HCT116 (cell line): ENCODE data around the gene CYP26B1. TPM values are rescaled to one million over a fixed set of nuclear protein-coding genes. Genes with fewer than 3 reads are reported as not detected.

ENCODE experiments used
- ATAC-seq: fragments of 200-7000 bp; cut with Tn5 transposase; 2 replicates; pipeline ENCODE4 v1.9.1; 2020; ENCODE audit warnings: mild to moderate bottlenecking, moderate library complexity
- BruUV-seq: library from RNA; stranded (reverse); fragments of 400-500 nt; replicated peaks from 2 replicates; lab custom pipeline; 2021; lab: Mats Ljungman, UMichigan
- CTCF ChIA-PET: fragments of 300-600 bp; sonication (Branson Sonifier 250); formaldehyde crosslinking; loops from one replicate; lab custom pipeline; 2021; ENCODE audit warnings: antibody characterized with exemption; lab: Charles Lee
- POLR2A ChIA-PET: fragments of 300-600, 350-600 bp; sonication (Branson Sonifier 250); formaldehyde crosslinking; loops from one replicate; lab custom pipeline; 2021; ENCODE audit warnings: antibody characterized with exemption; lab: Charles Lee
- RAD21 ChIA-PET, 2 experiments: fragments of 300-600 bp; sonication (Branson Sonifier 250); formaldehyde crosslinking; loops; one replicate each; lab custom pipeline; 2023; ENCODE audit warnings: low total read pairs in 2 of 2; ENCODE audit not compliant: uncharacterized antibody in 2 of 2, unreplicated experiment in 2 of 2, low non-redundant PET in 1 of 2; lab: Charles Lee
- DNase-seq: peaks from one replicate; pipeline ENCODE4 v3.0.0-alpha.2; 2010; ENCODE audit warnings: low read depth, low spot score
- H2AFZ ChIP-seq: fragments of 200-600 bp; shearing (Covaris generic), sonication (generic); 2 replicates; pipeline ENCODE4 v1.6.1; 2017; ENCODE audit warnings: low read depth, mixed run types, mixed read lengths, antibody characterized with exemption, low read length; ENCODE audit not compliant: poor library complexity, severe bottlenecking
- H3K27ac ChIP-seq: 2 replicates; pipeline ENCODE4 v1.5.1; 2012; ENCODE audit warnings: low read depth, low read length
- H3K27me3 ChIP-seq: fragments of 200-600 bp; sonication (generic); 2 replicates; pipeline ENCODE4 v1.6.1; 2016; ENCODE audit warnings: mixed run types, low read length, mixed read lengths; ENCODE audit not compliant: insufficient read depth
- H3K36me3 ChIP-seq, 2 experiments: fragments of 200-500 bp in 1 of 2; fragments of 200-600 bp in 1 of 2; sonication (Bioruptor generic) in 1 of 2; sonication (generic) in 1 of 2; 2 replicates each; pipeline versions ENCODE4 v1.5.1 to v1.6.1; 2014 to 2016; ENCODE audit warnings: low read length in 2 of 2, inconsistent platforms in 1 of 2, mixed read lengths in 1 of 2, mixed run types in 1 of 2; ENCODE audit not compliant: insufficient read depth in 2 of 2, control insufficient read depth in 1 of 2
- H3K4me1 ChIP-seq, 2 experiments: fragments of 200-600 bp in 1 of 2; sonication (generic) in 1 of 2; 2 replicates each; pipeline versions ENCODE4 v1.5.1 to v1.6.1; 2012 to 2017; ENCODE audit warnings: low read length in 2 of 2, inconsistent platforms in 1 of 2, mild to moderate bottlenecking in 1 of 2, mixed read lengths in 1 of 2, mixed run types in 1 of 2, moderate library complexity in 1 of 2; ENCODE audit not compliant: insufficient read depth in 2 of 2, control insufficient read depth in 1 of 2
- H3K4me2 ChIP-seq: fragments of 200-600 bp; sonication (generic); 2 replicates; pipeline ENCODE4 v1.6.1; 2017; ENCODE audit warnings: mixed run types, low read length, mixed read lengths
- H3K4me3 ChIP-seq, 2 experiments: fragments of 200-600 bp in 1 of 2; sonication (generic) in 1 of 2; replicated peaks in 1 of 2; 2 replicates each; pipeline ENCODE4 v1.5.1; 2011 to 2016; ENCODE audit warnings: low read length in 2 of 2, control low read depth in 1 of 2, low read depth in 1 of 2, mild to moderate bottlenecking in 1 of 2, mixed read lengths in 1 of 2, mixed run types in 1 of 2
- H3K79me2 ChIP-seq: fragments of 200-600 bp; sonication (generic); 2 replicates; pipeline ENCODE4 v1.6.1; 2017; ENCODE audit warnings: mild to moderate bottlenecking, mixed run types, low read length, moderate library complexity, mixed read lengths; ENCODE audit not compliant: insufficient read depth
- H3K9ac ChIP-seq: fragments of 200-600 bp; sonication (generic); 2 replicates; pipeline ENCODE4 v1.6.1; 2016; ENCODE audit warnings: low read length, mixed read lengths
- H3K9me2 ChIP-seq: fragments of 200-600 bp; sonication (generic), shearing (Covaris generic); 2 replicates; pipeline ENCODE4 v1.6.1; 2017; ENCODE audit warnings: mixed run types, mild to moderate bottlenecking, moderate library complexity; ENCODE audit not compliant: insufficient read depth
- H3K9me3 ChIP-seq, 2 experiments: fragments of 200-500 bp in 1 of 2; fragments of 200-600 bp in 1 of 2; sonication (Bioruptor generic) in 1 of 2; sonication (generic) in 1 of 2; 2 replicates each; pipeline ENCODE4 v1.6.1; 2014 to 2017; ENCODE audit warnings: low read length in 2 of 2, mixed read lengths in 2 of 2, inconsistent platforms in 1 of 2, low read depth in 1 of 2, mild to moderate bottlenecking in 1 of 2, mixed run types in 1 of 2, moderate library complexity in 1 of 2; ENCODE audit not compliant: control insufficient read depth in 1 of 2, insufficient read depth in 1 of 2
- H4K20me1 ChIP-seq: fragments of 200-600 bp; sonication (generic), shearing (Covaris generic); 2 replicates; pipeline ENCODE4 v1.6.1; 2017; ENCODE audit warnings: mixed run types, mild to moderate bottlenecking, moderate library complexity; ENCODE audit not compliant: insufficient read depth
- ATF3 ChIP-seq: IDR thresholded peaks from 2 replicates; pipeline ENCODE4 v1.6.1; 2012
- CBX3 ChIP-seq: IDR thresholded peaks from 2 replicates; pipeline ENCODE4 v1.6.1; 2012; ENCODE audit warnings: low read depth
- CTCF ChIP-seq, 3 experiments: fragments of 200-600 bp in 1 of 3; sonication (generic) in 1 of 3; IDR thresholded peaks in 2 of 3; conservative IDR thresholded peaks in 1 of 3; 2 replicates each; pipeline ENCODE4 v1.5.1; 2012 to 2017; ENCODE audit warnings: low read depth in 2 of 3, low read length in 2 of 3, antibody characterized with exemption in 1 of 3, borderline replicate concordance in 1 of 3, control low read depth in 1 of 3, mild to moderate bottlenecking in 1 of 3, mixed read lengths in 1 of 3, mixed run types in 1 of 3, moderate library complexity in 1 of 3; ENCODE audit not compliant: insufficient read depth in 1 of 3
- ELF1 ChIP-seq: IDR thresholded peaks from 2 replicates; pipeline ENCODE4 v1.6.1; 2012; ENCODE audit warnings: low read depth, borderline replicate concordance
- EZH2 ChIP-seq: fragments of 200-600 bp; sonication (generic); IDR thresholded peaks from 2 replicates; pipeline ENCODE4 v1.6.1; 2017; ENCODE audit warnings: antibody characterized with exemption, mixed run types
- EZH2phosphoT487 ChIP-seq: fragments of 200-600 bp; IDR thresholded peaks from 2 replicates; pipeline ENCODE4 v1.6.1; 2018; ENCODE audit warnings: antibody characterized with exemption, borderline replicate concordance
- FOSL1 ChIP-seq: IDR thresholded peaks from 2 replicates; pipeline ENCODE4 v1.6.1; 2012; ENCODE audit warnings: low read depth
- POLR2AphosphoS5 ChIP-seq: IDR thresholded peaks from 2 replicates; pipeline ENCODE4 v1.6.1; 2011; ENCODE audit warnings: mild to moderate bottlenecking, low read depth, low read length, moderate library complexity
- RAD21 ChIP-seq: IDR thresholded peaks from 2 replicates; pipeline ENCODE4 v1.6.1; 2012; ENCODE audit warnings: low read depth, mild to moderate bottlenecking
- REST ChIP-seq: IDR thresholded peaks from 2 replicates; pipeline ENCODE4 v1.6.1; 2012; ENCODE audit warnings: low read depth
- SIN3A ChIP-seq: IDR thresholded peaks from 2 replicates; pipeline ENCODE4 v1.6.1; 2012; ENCODE audit warnings: low read depth
- SRF ChIP-seq: IDR thresholded peaks from 2 replicates; pipeline ENCODE4 v1.6.1; 2012; ENCODE audit warnings: low read depth
- TCF7L2 ChIP-seq: IDR thresholded peaks from 2 replicates; pipeline ENCODE4 v1.7.0; 2011; ENCODE audit warnings: borderline replicate concordance, inconsistent platforms; ENCODE audit not compliant: insufficient read depth, insufficient read length; ENCODE audit errors: extremely low read depth
- ZBTB33 ChIP-seq: IDR thresholded peaks from 2 replicates; pipeline ENCODE4 v1.6.1; 2011; ENCODE audit warnings: mild to moderate bottlenecking, low read length, moderate library complexity; ENCODE audit not compliant: insufficient replicate concordance; ENCODE audit errors: extremely low read depth
- ZFX ChIP-seq: fragments of 450-650 bp; IDR thresholded peaks from 2 replicates; pipeline ENCODE4 v1.6.1; 2017
- intact Hi-C: fragments of 100-400 bp; cut with micrococcal nuclease; formaldehyde crosslinking; loops from 2 replicates; pipeline ENCODE4 v1.10.0; 2022
- total RNA-seq: library from RNA; stranded (reverse); gene quantifications from one replicate; pipeline ENCODE4 v1.2.1, GENCODE V29; 2021; ENCODE audit not compliant: unreplicated experiment

CYP26B1 gene
- total RNA-seq, 1 experiment from 2014 or later = 21.1 TPM

GRCh38 chr2:72135921-72136320, 11.7 kb downstream of the CYP26B1 start:
- intact Hi-C loops = no loop called here

More at GRCh38 chr2:72135921-72136320, 11.7 kb downstream of the CYP26B1 start:
- Histone ChIP-seq H3K27me3 (no peaks in the 10 kb centered on the region), H4K20me1 (no peaks in the 10 kb centered on the region), H3K4me2 (no peak overlapping the region), H3K9ac (no peak overlapping the region), H3K4me3 (no peak overlapping the region), H3K27ac (no peak overlapping the region), H3K9me2 (no peaks in the 10 kb centered on the region), H2AFZ (no peak overlapping the region), H3K36me3 (no peaks in the 10 kb centered on the region; a peak in 1 of 4 replicates), H3K79me2 (no peaks in the 10 kb centered on the region), H3K4me1 (peaks cover 6 to 13% of the 10 kb centered on the region in 2 experiments; a peak in 2 of 4 replicates), H3K9me3 (no peaks in the 10 kb centered on the region)
- no peak for DNase-seq
- BruUV-seq = no TSS peak
- POLR2A ChIA-PET = no interaction called here
- TF ChIP-seq POLR2AphosphoS5 = no peak
- no peak for TF ChIP-seq RAD21
- TF ChIP-seq REST = no peak
- no peak for TF ChIP-seq CBX3
- TF ChIP-seq ELF1 = no peak
- no peak for TF ChIP-seq ZBTB33
- no peak for TF ChIP-seq EZH2phosphoT487
- TF ChIP-seq SRF = no peak
- no peak for TF ChIP-seq EZH2
- no peak for TF ChIP-seq SIN3A
- TF ChIP-seq TCF7L2 = no peak
- no peak for TF ChIP-seq CTCF (IDR thresholded peaks at IDR 0.05 in 2 of 3, conservative IDR thresholded peaks at IDR 0.05 in 1 of 3; ENCODE audit: borderline replicate concordance in 1 of 3, insufficient read depth in 1 of 3, low read depth in 2 of 3, low read length in 2 of 3)
- TF ChIP-seq ZFX = no peak
- no peak for TF ChIP-seq FOSL1
- no peak for TF ChIP-seq ATF3
- CTCF ChIA-PET = no interaction called here
- RAD21 ChIA-PET = no interaction called here
- no peak for ATAC-seq
